ENCODE data around the gene VIPR1.

DNA sequence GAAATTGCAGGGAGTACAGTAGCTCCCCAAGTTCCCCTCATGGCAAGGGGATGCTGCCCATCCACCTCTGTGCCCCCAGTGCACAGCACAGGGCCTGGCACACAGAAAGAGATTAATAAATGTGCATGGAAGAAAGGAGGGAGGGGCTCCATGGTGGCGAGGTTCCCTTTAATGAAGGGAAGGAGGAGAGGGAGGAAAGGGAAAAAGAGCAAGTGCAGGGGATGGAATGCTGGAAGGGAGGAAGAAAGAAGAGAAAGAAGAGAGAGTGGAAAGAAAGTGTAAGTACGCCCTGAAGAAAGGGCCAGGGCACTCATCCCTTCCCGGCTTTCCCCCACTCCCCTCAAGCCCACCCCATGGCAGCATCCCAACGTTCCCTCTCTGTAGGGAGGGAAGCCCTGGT, 1.5 kb upstream of the VIPR1 start:
- TF ChIP-seq, protein P1, sequence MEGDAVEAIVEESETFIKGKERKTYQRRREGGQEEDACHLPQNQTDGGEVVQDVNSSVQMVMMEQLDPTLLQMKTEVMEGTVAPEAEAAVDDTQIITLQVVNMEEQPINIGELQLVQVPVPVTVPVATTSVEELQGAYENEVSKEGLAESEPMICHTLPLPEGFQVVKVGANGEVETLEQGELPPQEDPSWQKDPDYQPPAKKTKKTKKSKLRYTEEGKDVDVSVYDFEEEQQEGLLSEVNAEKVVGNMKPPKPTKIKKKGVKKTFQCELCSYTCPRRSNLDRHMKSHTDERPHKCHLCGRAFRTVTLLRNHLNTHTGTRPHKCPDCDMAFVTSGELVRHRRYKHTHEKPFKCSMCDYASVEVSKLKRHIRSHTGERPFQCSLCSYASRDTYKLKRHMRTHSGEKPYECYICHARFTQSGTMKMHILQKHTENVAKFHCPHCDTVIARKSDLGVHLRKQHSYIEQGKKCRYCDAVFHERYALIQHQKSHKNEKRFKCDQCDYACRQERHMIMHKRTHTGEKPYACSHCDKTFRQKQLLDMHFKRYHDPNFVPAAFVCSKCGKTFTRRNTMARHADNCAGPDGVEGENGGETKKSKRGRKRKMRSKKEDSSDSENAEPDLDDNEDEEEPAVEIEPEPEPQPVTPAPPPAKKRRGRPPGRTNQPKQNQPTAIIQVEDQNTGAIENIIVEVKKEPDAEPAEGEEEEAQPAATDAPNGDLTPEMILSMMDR (IDR thresholded peaks at IDR 0.05): no peak
- no peak for TF ChIP-seq ZNF232 (CRISPR knock-in tag; IDR thresholded peaks at IDR 0.05)
- no peak for TF ChIP-seq SP1 (CRISPR knock-in tag; conservative IDR thresholded peaks at IDR 0.05)
